ENCODE results near the gene FBXO34. TPM values are rescaled to one million over a fixed set of nuclear protein-coding genes. Genes with fewer than 3 reads are reported as not detected.

Gene FBXO34
- total RNA-seq, 2 donors from 2014 or later, result 39.8 to 70.9 TPM

- Histone ChIP-seq H3K4me1 (no peaks in the 10 kb centered on the region), H3K27ac (peak overlapping the region; percentile 78), H3K9ac (ENCODE audit: low read depth in 2 of 2, low read length in 2 of 2) (no peak overlapping the region), H3K36me3 (no peaks in the 10 kb centered on the region), H3K9me3 (no peaks in the 10 kb centered on the region), H3K4me3 (no peak overlapping the region), H3K27me3 (no peaks in the 10 kb centered on the region)
- DNase-seq, result no peak
- no peak for TF ChIP-seq CTCF (IDR thresholded peaks at IDR 0.05)
- intact Hi-C loops (cut with DNase I), result no loop called here
Observed at GRCh38 chr14:55387121-55387520, 115.9 kb downstream of the FBXO34 start.

DNA sequence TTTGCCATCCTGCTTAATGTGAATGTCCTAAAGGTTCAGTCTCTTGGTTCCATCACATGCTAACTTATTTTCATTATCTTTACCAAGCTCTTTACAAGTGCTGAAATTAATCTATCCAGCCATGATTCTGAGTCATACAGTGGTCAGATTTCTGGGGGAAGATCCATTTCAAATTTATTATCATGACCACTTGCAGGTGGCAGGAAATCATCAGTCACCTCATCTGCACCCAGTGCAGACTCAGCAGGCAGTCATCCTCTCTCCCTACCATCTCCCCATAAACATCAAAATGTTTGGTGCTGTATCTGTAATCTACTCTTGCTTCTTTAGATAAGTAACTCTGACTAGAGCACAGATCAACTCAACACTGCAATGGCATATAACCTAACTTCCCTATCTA is 116.9 kb downstream of the FBXO34 start:
- Histone ChIP-seq H3K27me3 (no peaks in the 10 kb centered on the region), H3K36me3 (no peaks in the 10 kb centered on the region), H3K4me1 (no peaks in the 10 kb centered on the region), H3K4me3 (no peak overlapping the region), H3K27ac (no peak overlapping the region), H3K9me3 (no peaks in the 10 kb centered on the region), H3K9ac (ENCODE audit: low read depth in 2 of 2, low read length in 2 of 2) (no peak overlapping the region)
- intact Hi-C loops (cut with DNase I), result no loop called here
- no peak for DNase-seq
- no peak for TF ChIP-seq CTCF (IDR thresholded peaks at IDR 0.05)

DNA sequence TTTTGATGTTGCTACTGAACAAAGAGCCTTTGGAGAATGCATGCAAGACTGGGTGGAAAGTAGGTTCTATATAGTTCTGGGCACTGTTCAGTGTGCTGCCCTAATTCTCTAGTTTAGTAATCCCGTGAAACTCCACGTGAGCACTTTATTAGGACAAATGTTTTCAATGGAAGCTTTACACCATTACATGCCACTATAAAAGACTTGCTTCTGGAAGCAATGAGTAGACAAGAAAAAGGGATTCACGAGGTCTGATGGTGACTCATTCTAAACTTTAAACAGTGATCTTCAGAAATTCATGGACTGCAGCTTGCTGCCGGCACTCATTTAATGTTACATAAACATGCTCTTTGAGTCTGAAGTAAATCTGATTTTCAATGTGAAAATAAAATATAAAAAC is 118.1 kb downstream of the FBXO34 start:
- Histone ChIP-seq H3K9ac (ENCODE audit: low read depth in 2 of 2, low read length in 2 of 2) (no peak overlapping the region), H3K4me1 (no peaks in the 10 kb centered on the region), H3K36me3 (no peaks in the 10 kb centered on the region), H3K27me3 (no peaks in the 10 kb centered on the region), H3K4me3 (no peak overlapping the region), H3K9me3 (no peaks in the 10 kb centered on the region), H3K27ac (no peak overlapping the region)
- intact Hi-C loops (cut with DNase I), result no loop called here
- DNase-seq, result no peak
- TF ChIP-seq CTCF (IDR thresholded peaks at IDR 0.05), result no peak

DNA sequence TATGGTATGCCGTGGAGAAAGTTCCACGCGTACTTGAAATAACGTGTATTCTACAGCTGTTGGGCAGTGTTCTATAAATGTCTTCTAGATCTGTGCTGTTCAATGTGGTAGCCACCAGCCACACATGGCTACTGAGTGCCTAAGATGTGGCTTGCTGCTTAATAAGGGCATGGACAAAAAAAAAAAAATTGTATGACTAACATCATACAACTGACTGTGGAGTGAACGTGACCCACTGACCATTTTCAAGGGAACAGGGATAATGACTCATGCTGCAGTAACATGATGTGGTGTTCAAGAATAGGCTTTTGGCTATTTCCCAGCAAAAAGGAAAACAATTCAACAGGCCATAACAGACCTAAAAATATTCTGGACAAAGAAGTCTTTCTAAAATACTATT is 127.5 kb downstream of the FBXO34 start:
- Histone ChIP-seq H3K27ac (no peak overlapping the region), H3K9me3 (no peaks in the 10 kb centered on the region), H3K9ac (ENCODE audit: low read depth in 2 of 2, low read length in 2 of 2) (no peak overlapping the region), H3K4me1 (no peaks in the 10 kb centered on the region), H3K27me3 (no peaks in the 10 kb centered on the region), H3K4me3 (no peak overlapping the region), H3K36me3 (no peaks in the 10 kb centered on the region)
- DNase-seq, result no peak
- TF ChIP-seq CTCF (IDR thresholded peaks at IDR 0.05), result no peak
- intact Hi-C loops (cut with DNase I), result no loop called here

DNA sequence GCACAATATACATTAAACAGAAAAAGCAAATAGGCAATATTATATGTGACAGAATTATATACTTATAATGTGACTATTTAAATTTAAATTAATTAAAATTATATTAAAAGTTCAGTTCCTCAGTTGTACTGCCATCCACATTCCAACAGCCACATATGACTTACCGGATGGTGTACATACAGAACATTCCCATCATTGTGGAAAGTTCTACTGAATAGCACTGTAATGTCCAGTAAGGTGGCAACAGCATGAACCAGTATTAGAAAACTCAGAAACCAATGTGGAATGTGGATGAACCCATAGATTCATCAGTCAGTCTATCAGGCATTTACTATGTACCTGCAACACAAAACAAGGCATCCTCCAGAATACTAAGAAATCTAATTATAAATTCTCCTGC is 128.0 kb downstream of the FBXO34 start:
- H3K4me1 ChIP-seq, result no peaks in the 10 kb centered on the region
- TF ChIP-seq CTCF (IDR thresholded peaks at IDR 0.05), result no peak
- no peak for DNase-seq
- intact Hi-C loops (cut with DNase I), result no loop called here
- no peak overlapping the region for H3K9ac ChIP-seq (ENCODE audit: low read depth in 2 of 2, low read length in 2 of 2)
- H3K4me3 ChIP-seq, result no peak overlapping the region
- H3K27ac ChIP-seq, result no peak overlapping the region
- H3K27me3 ChIP-seq, result no peaks in the 10 kb centered on the region
- H3K9me3 ChIP-seq, result no peaks in the 10 kb centered on the region
- H3K36me3 ChIP-seq, result no peaks in the 10 kb centered on the region

DNA sequence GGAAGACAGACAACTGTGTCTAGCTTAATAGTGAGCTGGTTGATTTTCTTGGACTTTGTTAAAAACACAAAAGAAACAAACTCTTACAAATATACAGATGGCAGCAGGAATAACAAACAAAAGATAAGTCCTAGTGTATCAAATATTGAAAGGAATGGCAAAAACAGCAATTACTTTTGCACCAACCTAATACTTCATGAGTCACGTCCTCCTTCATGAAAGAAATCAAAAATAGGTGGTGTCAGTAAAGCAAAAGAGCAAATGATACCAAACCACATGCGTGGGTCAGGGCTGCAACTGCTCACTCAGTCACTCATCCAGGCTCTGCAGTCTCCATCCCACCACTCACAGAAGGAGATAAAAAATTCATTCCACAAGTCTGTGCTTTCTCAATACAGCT is 128.6 kb downstream of the FBXO34 start:
- Histone ChIP-seq H3K4me1 (no peaks in the 10 kb centered on the region), H3K27ac (no peak overlapping the region), H3K36me3 (no peaks in the 10 kb centered on the region), H3K27me3 (no peaks in the 10 kb centered on the region), H3K9me3 (no peaks in the 10 kb centered on the region), H3K4me3 (no peak overlapping the region), H3K9ac (ENCODE audit: low read depth in 2 of 2, low read length in 2 of 2) (no peak overlapping the region)
- TF ChIP-seq CTCF (IDR thresholded peaks at IDR 0.05), result no peak
- DNase-seq, result no peak
- intact Hi-C loops (cut with DNase I), result no loop called here

All from colonic mucosa (tissue), 4 donors.